DND-41 (cell line): ENCODE measurements around the gene BACE1.

Source experiments
- EZH2 ChIP-seq: IDR thresholded peaks from 3 replicates; pipeline ENCODE4 v1.6.1; 2012; ENCODE audit warnings: borderline replicate concordance, low read depth, mild to moderate bottlenecking, moderate library complexity, low read length, inconsistent platforms; ENCODE audit not compliant: severe bottlenecking
- TF ChIP-seq, protein P1 (sequence below): IDR thresholded peaks from 2 replicates; pipeline ENCODE4 v1.5.1; 2012; ENCODE audit warnings: borderline replicate concordance, low read length, moderate library complexity, mild to moderate bottlenecking; ENCODE audit not compliant: poor library complexity, severe bottlenecking; ENCODE audit errors: extremely low read depth

DNA sequence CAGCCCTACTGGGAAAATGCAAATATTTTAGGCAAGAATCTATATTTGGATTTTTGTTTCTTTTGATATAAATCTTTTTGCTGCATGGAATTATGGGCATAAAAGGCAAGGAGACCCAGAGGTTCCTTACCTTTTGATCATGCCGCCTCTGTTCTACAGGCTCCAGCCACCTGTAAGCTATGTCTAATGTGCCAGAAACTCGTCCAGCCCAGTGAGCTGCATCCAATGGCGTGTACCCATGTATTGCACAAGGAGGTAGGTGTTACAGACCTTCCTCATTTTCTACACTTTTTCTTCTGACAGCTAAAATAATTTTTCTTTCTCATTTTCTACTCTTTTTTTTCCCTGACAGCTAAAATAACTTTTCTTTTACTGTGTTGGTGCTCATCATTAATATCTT is 33.1 kb downstream of the BACE1 start:
- TF ChIP-seq, protein P1, sequence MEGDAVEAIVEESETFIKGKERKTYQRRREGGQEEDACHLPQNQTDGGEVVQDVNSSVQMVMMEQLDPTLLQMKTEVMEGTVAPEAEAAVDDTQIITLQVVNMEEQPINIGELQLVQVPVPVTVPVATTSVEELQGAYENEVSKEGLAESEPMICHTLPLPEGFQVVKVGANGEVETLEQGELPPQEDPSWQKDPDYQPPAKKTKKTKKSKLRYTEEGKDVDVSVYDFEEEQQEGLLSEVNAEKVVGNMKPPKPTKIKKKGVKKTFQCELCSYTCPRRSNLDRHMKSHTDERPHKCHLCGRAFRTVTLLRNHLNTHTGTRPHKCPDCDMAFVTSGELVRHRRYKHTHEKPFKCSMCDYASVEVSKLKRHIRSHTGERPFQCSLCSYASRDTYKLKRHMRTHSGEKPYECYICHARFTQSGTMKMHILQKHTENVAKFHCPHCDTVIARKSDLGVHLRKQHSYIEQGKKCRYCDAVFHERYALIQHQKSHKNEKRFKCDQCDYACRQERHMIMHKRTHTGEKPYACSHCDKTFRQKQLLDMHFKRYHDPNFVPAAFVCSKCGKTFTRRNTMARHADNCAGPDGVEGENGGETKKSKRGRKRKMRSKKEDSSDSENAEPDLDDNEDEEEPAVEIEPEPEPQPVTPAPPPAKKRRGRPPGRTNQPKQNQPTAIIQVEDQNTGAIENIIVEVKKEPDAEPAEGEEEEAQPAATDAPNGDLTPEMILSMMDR, result no peak
- TF ChIP-seq EZH2, result no peak
